Karpas-422 (cell line): ENCODE results near the gene EPC2. TPM values are rescaled to one million over a fixed set of nuclear protein-coding genes. Genes with fewer than 3 reads are reported as not detected.

ENCODE experiments used
- DNase-seq: peaks from one replicate; pipeline ENCODE4 v3.0.0-alpha.2; 2015
- H2AFZ ChIP-seq: fragments of 200-600 bp; sonication (generic); 2 replicates; pipeline ENCODE4 v1.6.1; 2014; ENCODE audit warnings: antibody characterized with exemption, low read length, mixed read lengths
- H3K27ac ChIP-seq: fragments of 200-600 bp; sonication (generic); 2 replicates; pipeline ENCODE4 v1.5.1; 2014; ENCODE audit warnings: mild to moderate bottlenecking, low read length, moderate library complexity
- H3K27me3 ChIP-seq: fragments of 200-600 bp; sonication (generic); 2 replicates; pipeline ENCODE4 v1.6.1; 2014; ENCODE audit warnings: low read length, mixed read lengths
- H3K36me3 ChIP-seq: fragments of 200-600 bp; sonication (generic); 2 replicates; pipeline ENCODE4 v1.6.1; 2014; ENCODE audit warnings: low read length, mixed read lengths; ENCODE audit not compliant: insufficient read depth
- H3K4me1 ChIP-seq: fragments of 200-600 bp; sonication (generic); 2 replicates; pipeline ENCODE4 v1.6.1; 2014; ENCODE audit warnings: mild to moderate bottlenecking, low read length, mixed read lengths
- H3K4me2 ChIP-seq: fragments of 200-600 bp; sonication (generic); 2 replicates; pipeline ENCODE4 v1.6.1; 2014; ENCODE audit warnings: low read length, low read depth, mild to moderate bottlenecking; ENCODE audit not compliant: poor library complexity, severe bottlenecking
- H3K4me3 ChIP-seq: fragments of 200-600 bp; sonication (generic); 2 replicates; pipeline ENCODE4 v1.5.1; 2014; ENCODE audit warnings: mild to moderate bottlenecking, antibody characterized with exemption, low read length, mixed read lengths
- H3K79me2 ChIP-seq: fragments of 200-600 bp; sonication (generic); 2 replicates; pipeline ENCODE4 v1.6.1; 2014; ENCODE audit warnings: mild to moderate bottlenecking, low read length, mixed read lengths
- H3K9ac ChIP-seq: fragments of 200-600 bp; sonication (generic); 2 replicates; pipeline ENCODE4 v1.6.0; 2014; ENCODE audit warnings: low read length
- H3K9me2 ChIP-seq: fragments of 200-600 bp; sonication (generic), shearing (Covaris generic); replicated peaks from 2 replicates; pipeline ENCODE4 v1.6.0; 2014; ENCODE audit warnings: mild to moderate bottlenecking, low read length, moderate library complexity; ENCODE audit not compliant: insufficient read depth
- H3K9me3 ChIP-seq: fragments of 300-700, 200-600 bp; sonication (generic); 2 replicates; pipeline ENCODE4 v1.6.1; 2014; ENCODE audit warnings: low read length, mixed read lengths
- H4K20me1 ChIP-seq: fragments of 200-600 bp; sonication (generic); 2 replicates; pipeline ENCODE4 v1.6.1; 2014; ENCODE audit warnings: mild to moderate bottlenecking, antibody characterized with exemption, low read length, low read depth; ENCODE audit not compliant: insufficient read depth
- total RNA-seq: library from RNA; depleted of rRNA; stranded (reverse); fragments of >200 nt; shearing (Covaris generic); gene quantifications from 2 replicates; pipeline ENCODE4 v1.2.3, GENCODE V29; 2014; ENCODE audit warnings: low replicate concordance

The EPC2 gene
- total RNA-seq, 1 experiment from 2014 or later: 30.3 TPM

DNA sequence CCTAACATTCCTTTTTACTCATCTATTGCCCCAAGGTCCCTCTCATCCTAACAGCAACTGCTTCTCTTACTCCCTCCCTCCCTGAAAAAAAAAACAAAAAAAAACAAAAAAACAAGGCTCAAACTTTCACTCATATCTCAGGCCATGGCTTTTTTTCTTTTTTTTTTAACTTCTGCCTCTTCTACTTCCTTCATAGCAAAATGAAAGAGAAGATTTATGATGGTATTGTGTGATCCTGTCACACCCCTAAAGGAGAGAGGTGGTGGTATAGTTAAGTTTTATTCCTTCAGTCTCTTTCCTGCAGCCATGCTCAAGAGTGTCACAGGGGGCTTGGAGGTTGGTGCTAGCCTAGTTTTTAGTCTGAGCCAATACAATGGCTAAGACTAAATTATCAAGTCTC, 21.5 kb upstream of the EPC2 start:
- Histone ChIP-seq H3K79me2 (no peaks in the 10 kb centered on the region), H2AFZ (no peak overlapping the region), H3K9ac (no peak overlapping the region), H3K4me2 (no peak overlapping the region), H3K27me3 (no peaks in the 10 kb centered on the region), H3K4me1 (peaks cover 13% of the 10 kb centered on the region), H3K9me3 (no peaks in the 10 kb centered on the region), H3K27ac (no peak overlapping the region), H3K36me3 (no peaks in the 10 kb centered on the region), H3K4me3 (no peak overlapping the region), H4K20me1 (no peaks in the 10 kb centered on the region), H3K9me2 (no peaks in the 10 kb centered on the region)
- no peak for DNase-seq

DNA sequence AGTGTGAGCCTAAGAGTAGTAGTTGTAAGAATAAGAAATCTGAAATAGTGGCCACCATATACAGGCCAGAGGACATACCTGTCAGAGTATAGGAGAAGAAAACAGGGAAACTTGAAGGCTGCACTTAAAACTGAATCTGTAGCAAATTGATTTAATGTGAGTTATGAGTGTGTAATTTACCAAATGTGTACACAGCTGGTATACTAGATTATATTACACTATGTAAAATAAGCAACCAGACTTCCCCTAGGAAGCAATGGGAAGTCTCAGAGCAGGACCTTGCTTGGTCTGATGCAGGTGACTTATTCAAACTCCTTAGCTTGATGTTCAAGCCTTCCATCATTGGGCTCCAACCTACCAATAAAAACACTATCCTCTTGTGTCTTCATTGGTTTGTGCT, 17.3 kb upstream of the EPC2 start:
- Histone ChIP-seq H4K20me1 (no peaks in the 10 kb centered on the region), H3K27ac (no peak overlapping the region), H3K9me2 (no peaks in the 10 kb centered on the region), H3K27me3 (no peaks in the 10 kb centered on the region), H3K9ac (no peak overlapping the region), H3K4me3 (no peak overlapping the region), H3K79me2 (no peaks in the 10 kb centered on the region), H3K4me2 (no peak overlapping the region), H3K9me3 (no peaks in the 10 kb centered on the region), H3K36me3 (no peaks in the 10 kb centered on the region), H3K4me1 (peaks cover 8% of the 10 kb centered on the region), H2AFZ (no peak overlapping the region)
- DNase-seq: no peak

DNA sequence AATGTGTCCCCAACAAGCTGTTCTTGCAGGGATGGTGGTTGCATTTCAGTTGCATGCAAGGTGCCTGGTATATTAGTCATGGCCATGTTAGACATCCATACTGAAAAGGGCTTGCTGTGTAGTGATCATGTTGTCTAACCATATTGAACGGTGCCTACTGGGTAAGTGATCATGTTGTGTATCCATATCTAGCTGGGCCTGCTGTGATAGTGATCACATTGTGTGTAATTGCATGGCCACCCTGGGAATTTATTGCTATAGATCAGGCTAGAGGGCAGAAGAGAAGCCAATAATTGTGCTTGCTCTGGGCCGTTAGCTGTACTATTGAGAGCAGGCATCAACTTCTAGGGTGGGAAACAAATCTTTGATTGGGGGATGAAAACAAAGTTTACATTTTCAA, 9.8 kb upstream of the EPC2 start:
- Histone ChIP-seq H3K4me2 (no peak overlapping the region), H4K20me1 (no peaks in the 10 kb centered on the region), H3K79me2 (no peaks in the 10 kb centered on the region), H3K36me3 (no peaks in the 10 kb centered on the region), H3K27ac (no peak overlapping the region), H3K9me2 (no peaks in the 10 kb centered on the region), H3K9me3 (no peaks in the 10 kb centered on the region), H3K4me3 (no peak overlapping the region), H3K27me3 (no peaks in the 10 kb centered on the region), H3K9ac (no peak overlapping the region), H3K4me1 (peaks cover 8% of the 10 kb centered on the region), H2AFZ (no peak overlapping the region)
- no peak for DNase-seq

DNA sequence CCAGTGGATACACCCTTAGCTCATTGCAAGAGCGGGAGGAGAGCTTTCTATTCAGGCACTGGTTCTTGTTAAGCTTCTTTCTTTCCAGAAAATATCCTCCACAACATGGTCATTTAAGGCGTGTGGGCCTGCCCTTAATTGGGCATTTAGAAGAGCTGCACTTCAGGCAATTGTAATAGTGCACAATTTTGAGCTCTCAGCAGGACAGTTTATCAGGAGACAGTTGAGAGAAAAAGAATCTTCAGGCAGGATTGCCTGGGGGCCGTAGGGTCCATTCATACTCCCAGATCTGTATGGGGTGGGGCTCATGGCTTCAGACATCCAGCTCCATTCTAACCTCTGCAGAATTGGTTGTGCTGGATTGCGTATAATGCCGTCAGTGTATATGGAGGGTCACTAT, 6.0 kb upstream of the EPC2 start:
- H3K9me2 ChIP-seq: no peaks in the 10 kb centered on the region
- no peaks in the 10 kb centered on the region for H3K27me3 ChIP-seq
- H3K4me1 ChIP-seq: peaks cover 7% of the 10 kb centered on the region
- H3K4me3 ChIP-seq: no peak overlapping the region
- no peak overlapping the region for H2AFZ ChIP-seq
- H4K20me1 ChIP-seq: no peaks in the 10 kb centered on the region
- no peaks in the 10 kb centered on the region for H3K36me3 ChIP-seq
- no peak for DNase-seq
- H3K4me2 ChIP-seq: no peak overlapping the region
- no peak overlapping the region for H3K9ac ChIP-seq
- H3K27ac ChIP-seq: no peak overlapping the region
- H3K9me3 ChIP-seq: no peaks in the 10 kb centered on the region
- no peaks in the 10 kb centered on the region for H3K79me2 ChIP-seq

DNA sequence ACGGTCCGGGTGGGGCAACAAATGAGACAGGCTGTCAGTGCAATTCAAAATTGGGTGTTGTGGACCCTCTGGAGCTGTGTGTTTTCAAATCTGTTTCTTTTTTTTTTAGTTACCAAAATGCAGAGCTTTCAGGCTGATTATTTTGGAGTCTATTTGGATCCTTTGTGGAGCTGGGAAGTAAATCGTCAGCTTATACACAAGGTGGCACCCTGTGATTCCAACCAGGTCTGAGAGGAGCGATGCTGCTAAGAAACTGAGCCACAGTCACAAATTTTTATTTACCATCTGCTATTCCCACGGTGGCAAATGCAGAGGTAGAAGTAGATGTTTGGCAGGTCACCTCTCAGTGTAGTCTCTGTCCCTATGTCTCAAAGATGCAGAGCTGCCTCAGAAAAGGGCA, 3.8 kb upstream of the EPC2 start:
- H3K9me2 ChIP-seq: no peaks in the 10 kb centered on the region
- H3K4me3 ChIP-seq: no peak overlapping the region

DNA sequence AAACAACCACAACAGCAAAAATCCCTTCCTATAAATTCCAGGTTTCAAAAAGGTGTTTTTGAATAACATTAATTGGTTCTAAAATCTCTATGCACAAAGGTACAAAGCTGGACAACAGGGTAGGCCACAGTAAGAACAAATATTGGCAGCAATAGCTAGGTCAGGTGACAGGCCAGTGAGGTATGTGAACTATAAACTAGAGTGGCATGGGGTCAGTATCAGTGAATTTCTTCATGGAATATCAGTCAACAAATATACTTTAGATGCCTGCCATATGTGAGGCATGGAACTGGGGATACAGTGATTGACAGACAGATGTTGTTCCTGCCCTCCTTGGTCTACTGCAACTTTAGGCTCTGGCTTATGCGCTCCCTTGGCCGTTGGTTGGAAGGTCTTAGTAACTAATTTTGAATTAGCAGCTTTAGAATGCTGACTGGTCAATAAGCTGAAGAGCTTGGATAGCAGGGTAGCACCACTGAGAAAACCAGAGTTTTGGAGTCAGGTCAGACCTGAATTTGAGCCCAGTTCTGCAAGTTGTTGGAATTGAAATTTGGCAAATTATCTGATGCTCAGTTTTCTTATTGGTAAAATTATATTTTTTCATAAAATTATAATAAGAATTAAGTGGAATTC, 2.3 kb upstream of the EPC2 start:
- no peak overlapping the region for H3K9ac ChIP-seq
- H4K20me1 ChIP-seq: peaks cover 13% of the 10 kb centered on the region; the same call in 1 of the 2 replicates
- H2AFZ ChIP-seq: no peak overlapping the region
- no peaks in the 10 kb centered on the region for H3K9me2 ChIP-seq
- H3K27me3 ChIP-seq: no peaks in the 10 kb centered on the region
- no peak overlapping the region for H3K27ac ChIP-seq
- H3K79me2 ChIP-seq: peaks cover 20% of the 10 kb centered on the region
- no peak overlapping the region for H3K4me2 ChIP-seq
- no peak overlapping the region for H3K4me3 ChIP-seq
- DNase-seq: no peak
- H3K9me3 ChIP-seq: no peaks in the 10 kb centered on the region
- H3K36me3 ChIP-seq: no peaks in the 10 kb centered on the region
- peaks cover 19% of the 10 kb centered on the region for H3K4me1 ChIP-seq

More for the DNA sequence above, 3.8 kb upstream of the EPC2 start:
- Histone ChIP-seq H3K79me2 (peaks cover 6% of the 10 kb centered on the region), H3K36me3 (no peaks in the 10 kb centered on the region), H4K20me1 (peaks cover 5% of the 10 kb centered on the region; the same call in 1 of the 2 replicates), H3K4me2 (no peak overlapping the region), H3K27ac (no peak overlapping the region), H3K27me3 (no peaks in the 10 kb centered on the region), H3K9ac (no peak overlapping the region), H3K9me3 (no peaks in the 10 kb centered on the region), H3K4me1 (peaks cover 12% of the 10 kb centered on the region), H2AFZ (no peak overlapping the region)
- DNase-seq: no peak

DNA sequence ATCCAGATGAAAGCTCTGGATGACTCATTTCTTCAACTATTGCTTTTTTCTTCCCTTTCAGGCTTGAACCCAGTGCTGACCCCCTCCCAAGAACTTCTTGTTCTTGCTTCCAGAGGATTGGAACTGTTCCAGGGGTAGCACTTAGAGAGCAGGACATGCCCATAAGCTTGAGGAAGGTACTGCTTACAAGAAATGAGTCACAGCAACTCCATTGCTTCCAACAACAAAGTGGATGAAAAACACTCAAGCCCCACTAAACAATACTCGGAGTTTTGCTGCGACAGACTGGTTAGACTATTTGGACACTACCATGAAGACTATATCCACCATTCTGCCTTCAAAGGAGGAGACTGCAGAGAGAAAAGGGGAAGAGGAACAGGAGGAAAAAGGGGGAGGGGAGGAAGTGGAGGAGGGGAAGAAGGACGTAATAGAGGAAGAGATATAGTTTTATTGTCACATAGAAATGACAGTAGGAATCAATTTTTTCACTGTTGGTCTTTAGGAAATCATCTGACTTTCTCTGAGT, 1.6 kb upstream of the EPC2 start:
- Histone ChIP-seq H3K4me3 (peak overlapping the region; percentile 98; the same call in 1 of the 2 replicates), H3K27me3 (no peaks in the 10 kb centered on the region), H3K9me2 (no peaks in the 10 kb centered on the region), H3K4me2 (peak overlapping the region; percentile 79), H4K20me1 (peaks cover 13% of the 10 kb centered on the region; the same call in 1 of the 2 replicates), H3K36me3 (no peaks in the 10 kb centered on the region), H3K27ac (no peak overlapping the region), H3K79me2 (peaks cover 27% of the 10 kb centered on the region), H3K9me3 (no peaks in the 10 kb centered on the region), H3K9ac (no peak overlapping the region), H2AFZ (no peak overlapping the region), H3K4me1 (peaks cover 19% of the 10 kb centered on the region)
- DNase-seq: no peak

DNA sequence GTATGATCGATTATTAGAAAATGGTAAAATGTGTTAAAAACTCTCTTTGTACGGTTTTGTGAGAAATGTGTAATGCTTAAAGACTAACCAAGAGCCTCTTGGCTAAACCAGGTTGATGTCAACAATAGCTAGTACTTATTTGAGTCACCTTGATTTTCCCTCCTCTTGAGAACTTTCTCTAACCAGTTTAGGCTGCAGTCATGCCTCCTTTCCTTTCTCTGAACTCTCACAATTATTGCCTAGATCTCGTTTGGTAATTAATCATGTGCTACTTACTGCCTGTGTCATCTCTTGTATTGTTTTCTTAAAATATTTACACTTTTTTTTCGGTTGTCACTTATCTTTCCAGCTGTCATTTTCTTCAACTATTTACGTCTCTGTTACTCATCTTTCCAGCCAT, 1.1 kb upstream of the EPC2 start:
- no peaks in the 10 kb centered on the region for H3K9me3 ChIP-seq
- peaks cover 32% of the 10 kb centered on the region for H3K79me2 ChIP-seq
- peak overlapping the region; percentile 93 for H3K9ac ChIP-seq
- no peak overlapping the region for H3K27ac ChIP-seq
- H3K4me2 ChIP-seq: peak overlapping the region; percentile 79
- no peaks in the 10 kb centered on the region for H3K9me2 ChIP-seq
- H3K27me3 ChIP-seq: no peaks in the 10 kb centered on the region
- peaks cover 13% of the 10 kb centered on the region; the same call in 1 of the 2 replicates for H4K20me1 ChIP-seq
- DNase-seq: no peak
- peak overlapping the region; percentile 98 for H3K4me3 ChIP-seq
- peak overlapping the region; percentile 91 for H2AFZ ChIP-seq
- no peaks in the 10 kb centered on the region for H3K36me3 ChIP-seq
- peaks cover 19% of the 10 kb centered on the region for H3K4me1 ChIP-seq
